ENCODE measurements around the gene NDUFS8.

Gene NDUFS8

DNA sequence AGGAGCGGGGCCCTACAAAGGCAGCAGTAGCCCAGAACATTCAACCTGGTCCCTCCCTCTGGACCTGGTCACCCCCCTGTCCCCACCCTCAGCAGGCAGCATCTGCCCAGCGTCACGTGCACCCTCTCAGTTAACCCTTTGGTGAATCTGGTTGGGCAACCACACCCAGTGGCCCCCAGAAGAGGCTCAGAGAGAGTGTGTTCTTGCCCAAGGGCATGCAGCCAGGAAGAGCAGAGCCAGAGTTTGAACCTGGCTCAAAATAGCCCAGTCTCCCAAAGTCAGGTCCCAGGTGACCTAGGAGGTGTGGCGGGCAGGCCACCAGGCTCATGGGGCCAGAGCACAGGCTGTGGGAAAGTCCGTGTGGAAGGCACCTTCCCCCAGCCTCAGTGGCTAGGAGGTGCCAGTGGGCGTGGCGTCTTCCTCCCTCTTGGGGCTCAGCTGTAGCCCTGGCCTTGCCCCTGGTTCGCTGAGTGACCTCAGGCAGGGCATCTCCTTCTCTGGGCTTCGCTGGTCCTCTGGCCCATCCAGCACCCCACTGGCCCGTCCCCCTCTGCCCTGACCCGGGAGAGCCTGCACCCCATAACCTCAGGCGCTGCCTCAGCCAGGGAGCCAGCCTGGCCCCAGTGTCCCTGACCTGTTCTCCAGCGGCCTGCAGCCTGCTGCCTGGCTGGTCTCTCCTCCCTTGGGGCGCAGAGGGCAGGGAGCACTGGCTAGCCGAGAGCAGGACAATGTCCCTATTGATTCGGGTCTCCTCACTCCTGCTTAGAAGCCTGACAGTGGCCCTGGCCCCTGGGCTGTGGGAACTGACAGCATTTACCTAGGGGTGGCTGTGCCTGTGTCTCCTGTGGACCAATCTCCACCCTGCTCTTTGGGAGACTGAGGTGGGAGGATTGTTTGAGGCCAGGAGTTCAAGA lies 13.3 kb upstream of the NDUFS8 start:
- DNase-seq, result no peak

- DNase-seq, result no peak
These were observed 12.3 kb upstream of the NDUFS8 start for GRCh38 chr11:68017980-68018729.

- DNase-seq, result no peak
These were observed 11.7 kb upstream of the NDUFS8 start for GRCh38 chr11:68018730-68019190.

DNA sequence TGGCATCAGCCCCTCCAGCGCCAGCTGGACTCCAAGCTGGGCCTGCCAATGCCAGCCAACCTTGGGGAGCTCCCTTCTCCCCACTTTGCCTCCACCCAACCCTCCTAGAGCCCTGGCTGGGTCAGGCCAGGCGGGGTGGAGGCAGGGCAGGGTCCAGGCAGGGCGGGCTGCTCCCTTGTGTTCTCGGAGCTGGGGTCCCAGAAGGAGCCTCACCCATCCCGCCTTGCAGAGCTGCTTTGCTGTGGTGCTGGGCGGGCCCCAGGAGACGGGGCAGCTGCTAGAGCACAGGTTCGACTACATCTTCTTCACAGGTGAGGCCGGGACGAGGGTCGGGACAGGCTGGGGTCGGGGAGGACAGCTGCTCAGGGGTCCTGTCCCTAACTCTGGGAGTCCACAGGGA lies 11.0 kb upstream of the NDUFS8 start:
- DNase-seq, result no peak

- no peak for DNase-seq
These were observed 9.9 kb upstream of the NDUFS8 start for GRCh38 chr11:68020575-68020974.

GRCh38 chr11:68021167-68021787 lies 9.2 kb upstream of the NDUFS8 start:
- DNase-seq, result no peak

GRCh38 chr11:68022531-68022930 lies 8.0 kb upstream of the NDUFS8 start:
- no peak for DNase-seq

- no peak for DNase-seq
These were observed 6.0 kb upstream of the NDUFS8 start for GRCh38 chr11:68024508-68024907.

GRCh38 chr11:68025047-68025446 lies 5.4 kb upstream of the NDUFS8 start:
- DNase-seq, result no peak

DNA sequence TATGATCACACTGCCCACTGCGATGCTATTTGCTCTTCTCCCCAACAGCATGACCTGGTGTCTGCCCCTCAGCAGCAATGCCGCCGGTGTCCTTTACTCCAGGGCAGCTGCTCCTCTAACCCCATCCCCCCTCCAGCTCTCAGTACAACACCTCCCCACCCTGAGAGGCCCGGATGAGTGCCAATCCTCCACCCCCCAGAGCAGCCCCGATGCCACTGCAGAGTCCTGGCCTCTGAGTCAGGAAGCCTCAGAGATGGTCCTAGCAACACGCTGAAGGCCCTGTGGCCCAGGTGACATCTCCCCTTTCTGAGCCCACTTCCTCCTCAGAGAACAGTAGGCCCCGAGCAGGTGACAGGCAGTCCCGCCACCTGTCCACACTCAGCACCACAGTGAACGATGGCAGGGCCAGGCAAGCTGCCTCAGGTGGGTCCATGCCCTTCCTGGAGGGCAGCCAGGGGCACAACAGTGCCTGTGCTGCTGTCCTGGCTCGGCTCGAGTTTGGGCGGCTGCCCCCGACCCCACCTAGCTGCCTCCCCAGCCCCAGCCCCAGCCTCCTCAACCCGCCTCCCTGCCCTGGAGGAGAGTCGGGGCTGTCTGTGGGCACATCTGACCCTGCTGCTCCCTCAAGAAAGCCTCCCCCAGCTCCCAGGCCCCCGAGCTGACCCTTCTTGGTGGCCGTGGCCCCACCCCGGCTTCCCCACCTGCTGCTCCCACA lies 3.9 kb upstream of the NDUFS8 start:
- DNase-seq, result no peak

GRCh38 chr11:68027667-68028066 lies 2.8 kb upstream of the NDUFS8 start:
- no peak for DNase-seq

- no peak for DNase-seq
These were observed 1.5 kb upstream of the NDUFS8 start for GRCh38 chr11:68028802-68029545.

DNA sequence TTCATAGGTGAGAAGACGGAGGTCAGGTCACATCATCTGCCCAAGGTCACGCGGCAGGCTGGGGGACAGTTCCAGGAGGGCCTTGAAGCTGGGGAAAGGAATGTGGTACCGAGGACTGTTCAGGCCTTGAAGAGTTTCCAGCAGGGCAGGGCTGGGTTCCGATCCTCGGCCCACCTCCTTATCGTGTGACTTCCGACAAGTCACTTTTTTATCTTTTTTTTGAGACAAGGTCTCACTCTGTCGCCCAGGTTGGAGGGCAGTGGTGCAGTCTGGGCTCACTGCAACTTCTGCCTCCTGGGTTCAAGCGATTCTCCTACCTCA lies 623 bp downstream of the NDUFS8 start:
- no peak for DNase-seq

- DNase-seq, result no peak
These were observed 1.5 kb downstream of the NDUFS8 start for GRCh38 chr11:68032003-68032402.

- no peak for DNase-seq
These were observed 2.7 kb downstream of the NDUFS8 start for GRCh38 chr11:68032997-68033707.

GRCh38 chr11:68033708-68034045 lies 3.2 kb downstream of the NDUFS8 start:
- DNase-seq, result no peak

- no peak for DNase-seq
These were observed 4.9 kb downstream of the NDUFS8 start for GRCh38 chr11:68035266-68035876.

- no peak for DNase-seq
These were observed 5.7 kb downstream of the NDUFS8 start for GRCh38 chr11:68036141-68036716.

DNA sequence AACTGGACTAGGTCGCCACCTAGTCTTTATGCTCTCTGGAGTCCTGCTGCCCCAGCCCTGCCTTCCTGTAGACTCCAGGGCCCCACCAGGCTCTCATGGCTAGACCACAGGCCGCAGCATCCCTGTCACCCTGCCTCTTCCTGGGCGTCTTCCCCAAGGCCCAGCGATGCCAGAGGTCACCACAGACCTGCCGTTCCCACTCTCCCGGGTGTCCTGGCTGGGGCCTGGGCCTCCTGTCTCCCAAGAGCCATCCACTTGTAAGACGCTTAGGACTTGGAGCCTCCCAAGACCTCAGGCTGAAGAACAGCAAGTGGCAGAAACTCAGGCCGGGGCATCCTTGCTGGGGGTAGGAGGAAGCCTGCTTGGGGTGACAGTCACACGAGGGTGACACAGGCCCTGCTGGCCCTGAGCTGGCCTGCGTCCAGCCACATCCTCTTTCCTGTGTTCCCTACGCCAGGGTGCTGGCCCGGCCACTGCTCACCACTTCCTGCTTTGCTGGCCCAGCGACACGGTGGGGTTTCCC lies 6.3 kb downstream of the NDUFS8 start:
- DNase-seq, result no peak

DNA sequence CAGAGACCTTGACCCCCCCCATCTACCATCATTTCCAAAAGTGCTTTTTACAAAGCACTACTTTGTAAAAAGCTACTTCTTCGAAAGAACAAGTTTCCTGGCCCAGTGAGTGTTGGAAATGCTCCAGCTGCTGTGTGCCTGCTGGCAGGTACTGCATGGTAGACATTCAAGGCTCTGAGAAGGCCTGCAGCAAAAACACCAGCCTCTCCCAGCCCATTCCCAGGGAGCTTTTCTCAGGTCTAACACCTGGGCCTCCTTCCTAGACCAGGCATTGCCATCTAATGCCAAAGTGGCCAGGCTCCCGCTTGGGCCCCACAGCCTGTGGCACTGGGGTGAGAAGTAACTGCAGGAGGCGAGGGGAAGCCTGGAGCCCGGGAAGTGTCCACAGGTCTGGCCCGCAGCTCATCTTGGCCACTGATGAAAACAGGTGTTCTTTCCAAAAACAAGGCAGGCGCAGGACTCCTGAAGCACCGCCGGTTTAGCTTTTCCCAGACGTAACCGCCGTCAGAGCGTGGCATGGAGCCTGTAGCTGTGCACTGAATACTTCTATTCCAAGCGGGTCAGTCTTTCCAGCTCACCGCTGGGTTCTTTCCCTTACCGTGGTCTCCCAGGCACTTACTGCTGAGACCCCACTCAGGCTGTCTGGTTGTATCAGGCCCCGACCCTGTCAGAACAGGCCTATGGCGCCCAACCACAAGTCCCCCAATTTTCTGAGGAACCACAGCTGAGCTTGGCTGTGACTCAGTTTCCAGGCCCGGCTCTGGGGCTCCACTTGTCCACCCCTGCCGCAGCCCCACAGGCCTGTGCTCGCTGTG lies 7.1 kb downstream of the NDUFS8 start:
- no peak for DNase-seq
